ENCODE measurements around the gene GNRHR. TPM values are rescaled to one million over a fixed set of nuclear protein-coding genes. Genes with fewer than 3 reads are reported as not detected.

Gene GNRHR
- total and polyA plus RNA-seq, 10 donors: 0.37 TPM; not detected in 9

GRCh38 chr4:67779631-67780030 lies 25.4 kb upstream of the GNRHR start:
- Histone ChIP-seq H3K27ac (no peak overlapping the region), H3K4me3 (no peak overlapping the region), H3K36me3 (no peaks in the 10 kb centered on the region), H3K9me3 (no peaks in the 10 kb centered on the region), H3K4me1 (no peaks in the 10 kb centered on the region), H3K27me3 (replicated peaks in 1 of 7) (no peaks in the 10 kb centered on the region)
- 85 to 92% (median 87%) methylated on average over 2 of the region's 2 CpGs for WGBS, 5 donors
- TF ChIP-seq CTCF (IDR thresholded peaks at IDR 0.05 in 8 of 11, conservative IDR thresholded peaks at IDR 0.05 in 3 of 11) (no peak), POLR2AphosphoS5 (IDR thresholded peaks at IDR 0.05) (no peak), POLR2A (IDR thresholded peaks at IDR 0.05) (no peak)
- DNase-seq: no peak
- intact Hi-C loops (cut with DNase I; ENCODE audit: low total_unique reads): no loop called here

- TF ChIP-seq CTCF (IDR thresholded peaks at IDR 0.05 in 8 of 11, conservative IDR thresholded peaks at IDR 0.05 in 3 of 11) (no peak), POLR2AphosphoS5 (IDR thresholded peaks at IDR 0.05) (no peak), POLR2A (IDR thresholded peaks at IDR 0.05) (no peak)
- Histone ChIP-seq H3K36me3 (no peaks in the 10 kb centered on the region), H3K9me3 (no peaks in the 10 kb centered on the region), H3K4me1 (no peaks in the 10 kb centered on the region), H3K27ac (no peak overlapping the region), H3K4me3 (no peak overlapping the region), H3K27me3 (replicated peaks in 1 of 7) (no peaks in the 10 kb centered on the region)
- DNase-seq: no peak
- 61 to 86% (median 80%) methylated on average over 1 of the region's 1 CpG for WGBS, 5 donors
- intact Hi-C loops (cut with DNase I; ENCODE audit: low total_unique reads): no loop called here
Measured at GRCh38 chr4:67776746-67777145, 22.6 kb upstream of the GNRHR start.

- H3K27me3 ChIP-seq (replicated peaks in 1 of 7): no peaks in the 10 kb centered on the region
- DNase-seq: no peak
- intact Hi-C loops (cut with DNase I; ENCODE audit: low total_unique reads): no loop called here
- no peaks in the 10 kb centered on the region for H3K9me3 ChIP-seq
- TF ChIP-seq POLR2AphosphoS5 (IDR thresholded peaks at IDR 0.05) (no peak), CTCF (IDR thresholded peaks at IDR 0.05 in 8 of 11, conservative IDR thresholded peaks at IDR 0.05 in 3 of 11) (no peak), POLR2A (IDR thresholded peaks at IDR 0.05) (no peak)
- WGBS, 5 donors: 81 to 93% (median 89%) methylated on average over 3 of the region's 3 CpGs
- H3K36me3 ChIP-seq: no peaks in the 10 kb centered on the region
- no peak overlapping the region for H3K4me3 ChIP-seq
- H3K4me1 ChIP-seq: no peaks in the 10 kb centered on the region
- no peak overlapping the region for H3K27ac ChIP-seq
Measured at GRCh38 chr4:67770422-67770821, 16.2 kb upstream of the GNRHR start.

- H3K9me3 ChIP-seq: no peaks in the 10 kb centered on the region
- H3K27me3 ChIP-seq (replicated peaks in 1 of 7): no peaks in the 10 kb centered on the region
- no peak overlapping the region for H3K27ac ChIP-seq
- 86 to 97% (median 92%) methylated on average over 1 of the region's 1 CpG for WGBS, 5 donors
- peaks cover 0 to 5% (median 0%) of the 10 kb centered on the region in 6 donors for H3K4me1 ChIP-seq
- TF ChIP-seq POLR2AphosphoS5 (IDR thresholded peaks at IDR 0.05) (no peak), CTCF (IDR thresholded peaks at IDR 0.05 in 8 of 11, conservative IDR thresholded peaks at IDR 0.05 in 3 of 11) (no peak), POLR2A (IDR thresholded peaks at IDR 0.05) (no peak)
- no peaks in the 10 kb centered on the region for H3K36me3 ChIP-seq
- H3K4me3 ChIP-seq: no peak overlapping the region
- intact Hi-C loops (cut with DNase I; ENCODE audit: low total_unique reads): no loop called here
- no peak for DNase-seq
Measured at GRCh38 chr4:67765928-67766327, 11.7 kb upstream of the GNRHR start.

Data from spleen (tissue), 11 donors.